SK-N-MC (cell line): ENCODE measurements around the gene TSPAN32.

Experiments
- EZH2 ChIP-seq: fragments of 200-600 bp; sonication (generic); IDR thresholded peaks from one replicate; pipeline ENCODE4 v1.6.1; 2017; ENCODE audit warnings: antibody characterized with exemption
- POLR2AphosphoS5 ChIP-seq: IDR thresholded peaks from 2 replicates; pipeline ENCODE4 v1.6.1; 2012; ENCODE audit warnings: mild to moderate bottlenecking, low read depth, low read length, borderline replicate concordance

DNA sequence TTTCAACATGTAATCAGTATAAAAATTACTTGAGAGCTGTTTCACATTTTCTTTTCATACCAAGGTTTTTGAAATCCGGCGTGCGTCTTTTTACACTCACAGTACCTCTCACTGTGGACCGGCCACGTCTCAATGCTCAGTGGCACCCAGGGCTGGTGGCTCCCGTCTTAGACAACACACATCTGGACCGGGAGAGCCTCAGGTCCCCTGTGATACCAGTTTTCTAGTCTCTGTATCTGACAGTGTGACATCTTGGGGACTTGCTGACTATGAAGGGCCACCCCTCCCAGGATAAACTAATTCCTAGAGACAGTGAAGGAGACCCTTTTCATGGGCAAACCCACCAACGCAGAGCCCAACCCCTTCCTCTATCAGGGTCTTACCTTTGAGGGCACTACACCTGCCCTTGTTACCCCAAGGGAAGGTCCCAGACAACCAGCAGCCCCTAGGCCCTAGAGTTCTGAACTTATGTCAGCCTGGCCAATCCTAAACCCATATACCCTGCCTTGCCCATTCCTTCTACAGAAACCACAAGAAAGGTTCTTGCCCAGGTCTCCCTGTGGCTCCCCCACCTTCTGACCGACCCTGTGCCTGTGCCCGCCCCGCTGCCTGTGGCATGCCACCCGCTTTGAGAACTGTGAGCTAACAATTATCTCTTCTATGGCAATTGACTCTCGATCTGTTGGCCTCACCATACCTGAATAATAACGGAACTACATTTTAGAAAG lies 25.4 kb upstream of the TSPAN32 start:
- TF ChIP-seq EZH2 = no peak
- TF ChIP-seq POLR2AphosphoS5 = no peak
